COLO668 (cell line): ENCODE results near the gene TOMM7.
A peak's percentile ranks its signal among the peaks of the same experiment; 100 is the strongest.
"Not testable (repeated sequence)": the region's sequence is repeated elsewhere in the genome, so short reads cannot be mapped to it uniquely, and the experiment has no call there.

Experiments
- DNase-seq: peaks from one replicate; lab custom pipeline; 2025; ENCODE audit not compliant: unreplicated experiment; lab: John Stamatoyannopoulos, UW

The TOMM7 gene

DNA sequence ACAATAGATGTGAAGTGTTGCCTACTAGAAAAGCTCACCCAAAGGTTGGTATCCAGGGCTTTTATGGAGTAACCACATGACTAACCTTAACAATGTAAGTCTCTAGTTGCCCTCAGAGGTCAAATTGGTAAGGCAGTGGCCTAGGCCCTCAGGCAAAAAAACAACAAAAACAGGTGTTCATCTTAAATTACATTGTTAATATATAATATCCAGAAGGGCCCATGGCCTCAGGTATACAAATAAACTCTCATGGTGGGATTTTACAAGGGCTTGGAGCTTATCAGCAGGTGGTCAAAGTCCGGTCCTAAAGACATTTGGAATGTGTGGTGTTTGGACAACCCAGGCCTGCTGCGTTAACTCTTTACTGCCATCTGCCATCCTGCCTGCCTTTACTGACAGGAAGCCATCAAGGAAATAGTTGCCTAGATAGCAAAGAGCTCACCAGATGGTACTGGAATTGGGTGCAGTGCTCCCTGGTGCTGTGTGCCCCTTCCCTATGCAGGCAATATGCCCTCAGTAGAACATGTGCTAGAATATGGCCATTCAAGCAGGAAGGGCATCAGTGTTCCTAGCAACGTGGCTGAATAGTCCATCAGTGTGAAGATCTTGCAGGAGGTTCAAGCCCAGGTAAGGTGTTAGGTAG lies 36.2 kb downstream of the TOMM7 start:
- peak; percentile 89 for DNase-seq

DNA sequence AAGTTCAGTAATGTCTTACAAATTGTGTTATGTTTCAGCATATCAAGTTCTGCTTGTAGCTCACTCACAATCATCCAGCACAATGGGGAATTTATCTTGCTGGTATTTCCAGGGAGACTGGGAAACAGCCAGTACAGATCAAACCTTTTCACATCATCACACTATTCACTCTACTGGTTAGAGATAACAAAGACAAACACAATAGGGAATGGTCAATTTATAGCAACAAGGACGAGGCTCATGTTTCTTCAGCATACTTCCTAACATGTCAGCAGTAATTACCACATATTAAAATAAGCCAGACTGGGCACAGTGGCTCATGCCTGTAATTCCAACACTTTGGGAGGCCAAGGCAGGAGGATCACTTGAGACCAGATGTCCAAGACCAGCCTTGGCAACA lies 38.3 kb downstream of the TOMM7 start:
- DNase-seq: no peak

DNA sequence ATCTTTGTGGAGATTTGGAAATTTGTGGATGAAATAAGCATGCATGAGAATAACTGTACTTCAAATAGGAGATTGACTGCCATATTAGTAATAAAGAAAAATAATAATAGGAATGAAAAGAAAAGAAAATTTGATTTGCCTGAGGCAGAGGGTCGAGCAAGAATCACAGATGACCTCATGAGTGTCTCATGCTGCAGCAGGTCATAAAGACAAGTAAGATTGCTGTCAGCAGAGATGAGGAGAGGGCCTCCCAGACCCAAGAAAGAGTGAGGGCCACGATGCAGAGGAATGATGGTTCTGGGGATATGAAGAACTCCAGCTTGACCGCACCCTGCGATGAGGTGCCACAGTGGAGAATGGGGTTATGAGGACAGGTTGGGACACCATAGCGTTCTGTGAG lies 39.2 kb downstream of the TOMM7 start:
- DNase-seq: no peak

GRCh38 chr7:22782616-22783232 lies 39.9 kb downstream of the TOMM7 start:
- peak; percentile 67 for DNase-seq

DNA sequence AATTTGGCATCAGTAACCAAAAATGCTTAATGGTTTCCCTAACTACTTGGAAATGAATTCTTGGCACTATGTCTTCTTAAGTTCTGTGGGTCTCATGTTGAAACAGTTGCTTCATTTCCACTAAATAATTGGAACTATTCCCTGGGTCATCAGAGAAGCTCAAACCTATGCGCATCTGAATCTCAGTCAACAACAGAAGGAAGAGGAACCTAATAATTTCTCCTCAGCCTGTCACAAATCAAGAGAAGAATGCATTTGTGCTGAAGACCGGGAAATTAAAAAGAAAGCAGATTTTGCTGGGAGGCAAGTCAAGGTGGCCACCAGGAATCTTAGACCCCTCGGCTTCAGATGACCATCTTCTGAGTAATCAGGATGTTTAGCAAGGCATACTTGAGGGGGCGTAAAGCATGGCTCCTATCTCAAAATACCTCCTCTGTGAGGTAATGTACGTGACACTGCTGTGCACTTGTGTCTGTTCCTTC lies 41.4 kb downstream of the TOMM7 start:
- no peak for DNase-seq

DNA sequence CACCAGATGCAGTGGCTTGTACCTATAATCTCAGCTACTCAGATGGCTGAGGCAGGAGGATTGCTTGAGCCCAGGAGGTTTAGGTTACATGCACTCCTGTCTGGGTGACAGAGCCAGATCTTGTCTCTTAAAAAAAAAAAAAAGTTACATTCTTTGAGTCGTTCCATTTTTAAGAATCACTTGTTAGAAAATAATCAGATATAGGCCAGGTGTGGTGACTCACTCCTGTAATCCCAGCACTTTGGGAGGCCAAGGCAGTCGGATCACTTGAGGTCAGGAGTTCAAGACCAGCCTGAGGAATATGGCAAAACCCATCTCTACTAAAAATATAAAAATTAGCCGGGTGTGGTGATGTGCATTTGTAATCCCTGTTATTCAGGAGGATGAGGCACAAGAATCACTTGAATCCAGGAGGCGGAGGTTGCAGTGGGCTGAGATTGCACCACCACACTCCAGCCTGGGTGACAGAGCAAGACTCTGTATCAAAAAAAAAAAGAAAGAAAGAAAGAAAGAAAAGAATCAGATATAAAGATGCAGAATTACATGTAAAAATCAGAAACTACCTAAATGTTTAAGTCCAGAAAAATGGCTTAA lies 42.8 kb downstream of the TOMM7 start:
- not testable (repeated sequence) for DNase-seq

GRCh38 chr7:22776964-22777363 lies 45.7 kb downstream of the TOMM7 start:
- no peak for DNase-seq

GRCh38 chr7:22772885-22773284 lies 49.8 kb downstream of the TOMM7 start:
- no peak for DNase-seq

- DNase-seq: no peak
Measured at GRCh38 chr7:22771872-22772228, 50.8 kb downstream of the TOMM7 start.

- no peak for DNase-seq
Measured at GRCh38 chr7:22771194-22771871, 51.3 kb downstream of the TOMM7 start.

DNA sequence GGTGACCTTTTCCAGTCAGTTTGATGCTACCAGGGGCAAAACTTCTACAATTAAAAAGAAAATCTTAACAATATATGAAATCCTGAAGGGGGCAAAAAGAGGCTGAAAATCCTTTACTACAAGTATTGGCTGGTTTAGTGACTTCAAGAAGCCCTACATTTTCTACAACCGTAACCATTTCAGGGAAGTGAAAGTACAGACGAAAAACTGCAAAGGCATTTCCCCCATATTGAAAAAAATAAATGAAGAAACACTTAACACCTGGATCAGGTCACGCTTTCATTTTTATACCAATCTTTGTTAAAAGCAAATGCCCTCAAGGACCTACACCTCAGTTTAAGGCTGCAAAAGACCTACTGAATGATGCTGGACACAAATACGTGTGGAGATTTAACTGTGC lies 57.0 kb downstream of the TOMM7 start:
- no peak for DNase-seq
